Measurements from ENCODE around the gene CAMK1G.

Gene CAMK1G

GRCh38 chr1:209554761-209555611, 28.5 kb upstream of the CAMK1G start:
- DNase-seq (ENCODE audit: insufficient read length, low spot score) = no peak
- no peak for FAIRE-seq
- TF ChIP-seq POLR2A (IDR thresholded peaks at IDR 0.05; ENCODE audit: low read depth, low read length) = no peak

GRCh38 chr1:209556162-209556690, 27.3 kb upstream of the CAMK1G start:
- no peak for DNase-seq (ENCODE audit: insufficient read length, low spot score)
- TF ChIP-seq POLR2A (IDR thresholded peaks at IDR 0.05; ENCODE audit: low read depth, low read length) = no peak
- no peak for FAIRE-seq

GRCh38 chr1:209557221-209557620, 26.3 kb upstream of the CAMK1G start:
- TF ChIP-seq POLR2A (IDR thresholded peaks at IDR 0.05; ENCODE audit: low read depth, low read length) = no peak
- no peak for FAIRE-seq
- DNase-seq (ENCODE audit: insufficient read length, low spot score) = no peak

GRCh38 chr1:209560529-209560928, 23.0 kb upstream of the CAMK1G start:
- DNase-seq (ENCODE audit: insufficient read length, low spot score) = no peak
- FAIRE-seq = no peak
- TF ChIP-seq POLR2A (IDR thresholded peaks at IDR 0.05; ENCODE audit: low read depth, low read length) = no peak

- DNase-seq (ENCODE audit: insufficient read length, low spot score) = no peak
- TF ChIP-seq POLR2A (IDR thresholded peaks at IDR 0.05; ENCODE audit: low read depth, low read length) = no peak
- no peak for FAIRE-seq
Observed at GRCh38 chr1:209560952-209561351, 22.6 kb upstream of the CAMK1G start.

- FAIRE-seq (no peak), DNase-seq (ENCODE audit: insufficient read length, low spot score) (no peak)
- TF ChIP-seq POLR2A (IDR thresholded peaks at IDR 0.05; ENCODE audit: low read depth, low read length) = no peak
Observed at GRCh38 chr1:209561532-209561931, 22.0 kb upstream of the CAMK1G start.

GRCh38 chr1:209564849-209565248, 18.7 kb upstream of the CAMK1G start:
- FAIRE-seq = no peak

GRCh38 chr1:209565759-209566678, 17.5 kb upstream of the CAMK1G start:
- TF ChIP-seq POLR2A (IDR thresholded peaks at IDR 0.05; ENCODE audit: low read depth, low read length) = no peak
- DNase-seq (ENCODE audit: insufficient read length, low spot score) = peak; percentile 62
- FAIRE-seq = no peak

More at GRCh38 chr1:209564849-209565248, 18.7 kb upstream of the CAMK1G start:
- no peak for TF ChIP-seq POLR2A (IDR thresholded peaks at IDR 0.05; ENCODE audit: low read depth, low read length)
- DNase-seq (ENCODE audit: insufficient read length, low spot score) = no peak

- FAIRE-seq (no peak), DNase-seq (ENCODE audit: insufficient read length, low spot score) (peak; percentile 37)
Observed at GRCh38 chr1:209567698-209568175, 15.8 kb upstream of the CAMK1G start.

GRCh38 chr1:209569455-209570207, 13.9 kb upstream of the CAMK1G start:
- TF ChIP-seq POLR2A (IDR thresholded peaks at IDR 0.05; ENCODE audit: low read depth, low read length) = no peak
- no peak for FAIRE-seq
- DNase-seq (ENCODE audit: insufficient read length, low spot score) = peak; percentile 38

More at GRCh38 chr1:209567698-209568175, 15.8 kb upstream of the CAMK1G start:
- no peak for TF ChIP-seq POLR2A (IDR thresholded peaks at IDR 0.05; ENCODE audit: low read depth, low read length)

- no peak for DNase-seq (ENCODE audit: insufficient read length, low spot score)
- no peak for FAIRE-seq
- TF ChIP-seq POLR2A (IDR thresholded peaks at IDR 0.05; ENCODE audit: low read depth, low read length) = no peak
Observed at GRCh38 chr1:209570743-209571142, 12.8 kb upstream of the CAMK1G start.

GRCh38 chr1:209576392-209577197, 6.9 kb upstream of the CAMK1G start:
- peak; percentile 15 for FAIRE-seq

More at GRCh38 chr1:209576392-209577197, 6.9 kb upstream of the CAMK1G start:
- TF ChIP-seq POLR2A (IDR thresholded peaks at IDR 0.05; ENCODE audit: low read depth, low read length) = no peak
- DNase-seq (ENCODE audit: insufficient read length, low spot score) = peak; percentile 86

Data from H54 (cell line).